Liver (tissue), 9 donors: ENCODE results near the gene KCNJ10. TPM values are rescaled to one million over a fixed set of nuclear protein-coding genes. Genes with fewer than 3 reads are reported as not detected.

Experiments used
- DNase-seq: peaks from one replicate; pipeline ENCODE4 v3.0.0-alpha.2; 2017; ENCODE audit warnings: low spot score
- H3K27ac ChIP-seq, 2 donors: one replicate each; pipeline ENCODE4 v1.7.0; 2013; ENCODE audit warnings: inconsistent platforms in 2 of 2, low read length in 2 of 2, control low read depth in 1 of 2, low read depth in 1 of 2, mild to moderate bottlenecking in 1 of 2
- H3K27me3 ChIP-seq, 4 donors: one replicate each; pipeline versions ENCODE4 v1.6.1 to v1.7.0; 2013; ENCODE audit warnings: low read length in 3 of 4, inconsistent platforms in 1 of 4, mild to moderate bottlenecking in 1 of 4, moderate library complexity in 1 of 4; ENCODE audit not compliant: control insufficient read depth in 4 of 4, insufficient read depth in 4 of 4
- H3K36me3 ChIP-seq, 4 donors: one replicate each; pipeline versions ENCODE4 v1.6.1 to v1.7.0; 2013; ENCODE audit warnings: low read length in 3 of 4, mild to moderate bottlenecking in 3 of 4, low read depth in 1 of 4, moderate library complexity in 1 of 4; ENCODE audit not compliant: control insufficient read depth in 4 of 4, insufficient read depth in 3 of 4
- H3K4me1 ChIP-seq, 4 donors: one replicate each; pipeline versions ENCODE4 v1.6.1 to v1.7.0; 2013; ENCODE audit warnings: low read length in 3 of 4, mild to moderate bottlenecking in 3 of 4, moderate library complexity in 1 of 4; ENCODE audit not compliant: control insufficient read depth in 4 of 4, insufficient read depth in 4 of 4
- H3K4me3 ChIP-seq, 3 donors: one replicate each; pipeline versions ENCODE4 v1.6.1 to v1.7.0; 2013; ENCODE audit warnings: low read length in 3 of 3, control low read depth in 1 of 3, low read depth in 1 of 3, mild to moderate bottlenecking in 1 of 3
- H3K9ac ChIP-seq, 2 donors: one replicate each; pipeline ENCODE4 v1.7.0; 2013; ENCODE audit warnings: low read length in 2 of 2, mild to moderate bottlenecking in 2 of 2, moderate library complexity in 2 of 2, control low read depth in 1 of 2, low read depth in 1 of 2
- H3K9me3 ChIP-seq, 4 donors: one replicate each; pipeline versions ENCODE4 v1.6.1 to v1.7.0; 2013; ENCODE audit warnings: low read length in 3 of 4; ENCODE audit not compliant: control insufficient read depth in 4 of 4
- EGR1 ChIP-seq, 2 donors: IDR thresholded peaks; 2 replicates each; pipeline ENCODE4 v1.6.1; 2016 to 2018; ENCODE audit warnings: antibody characterized with exemption in 2 of 2, low read depth in 2 of 2
- GABPA ChIP-seq, 2 donors: IDR thresholded peaks in 1 of 2; conservative IDR thresholded peaks in 1 of 2; 2 replicates each; pipeline ENCODE4 v1.6.1; 2016; ENCODE audit warnings: antibody characterized with exemption in 2 of 2, mild to moderate bottlenecking in 1 of 2, moderate library complexity in 1 of 2
- HNF4A ChIP-seq, 2 donors: conservative IDR thresholded peaks; 2 replicates each; pipeline ENCODE4 v1.6.1; 2016; ENCODE audit warnings: antibody characterized with exemption in 2 of 2, mild to moderate bottlenecking in 2 of 2
- HNF4G ChIP-seq: IDR thresholded peaks from 2 replicates; pipeline ENCODE4 v1.6.1; 2016; ENCODE audit warnings: antibody characterized with exemption
- JUND ChIP-seq, 2 donors: IDR thresholded peaks; 2 replicates each; pipeline ENCODE4 v1.6.1; 2016; ENCODE audit warnings: antibody characterized with exemption in 2 of 2
- NR2F2 ChIP-seq: IDR thresholded peaks from 2 replicates; pipeline ENCODE4 v1.6.1; 2016; ENCODE audit warnings: antibody characterized with exemption
- RXRA ChIP-seq, 2 donors: IDR thresholded peaks; 2 replicates each; pipeline ENCODE4 v1.6.1; 2017 to 2018; ENCODE audit warnings: antibody characterized with exemption in 2 of 2, mild to moderate bottlenecking in 1 of 2
- SP1 ChIP-seq: IDR thresholded peaks from 2 replicates; pipeline ENCODE4 v1.6.1; 2018; ENCODE audit warnings: antibody characterized with exemption, mild to moderate bottlenecking
- TAF1 ChIP-seq: conservative IDR thresholded peaks from 2 replicates; pipeline ENCODE4 v1.6.1; 2016; ENCODE audit warnings: antibody characterized with exemption, mild to moderate bottlenecking
- YY1 ChIP-seq: IDR thresholded peaks from 2 replicates; pipeline ENCODE4 v1.6.1; 2016; ENCODE audit warnings: antibody characterized with exemption, mild to moderate bottlenecking
- WGBS: extraction: QIAGEN DNeasy Blood & Tissue Kit; methylation state at CpG from one replicate; pipeline ENCODE4 v1.1.7; 2013; 5-methylcytosine and 5-hydroxymethylcytosine counted together
- polyA plus RNA-seq, 2 donors: library from polyadenylated mRNA; stranded (reverse) in 1 of 2; unstranded in 1 of 2; fragments of 200-250 nt in 1 of 2; fragments of >200 nt in 1 of 2; fragmentation: Nextera tagmentation in 1 of 2; extraction: Ambion mirVana in 1 of 2; gene quantifications; one replicate each; pipeline versions ENCODE4 v1.2.1 to v1.2.3, GENCODE V29; 2013 to 2015
- total RNA-seq, 2 donors: library from RNA; depleted of rRNA; stranded (reverse); fragments of >200 nt; gene quantifications; one replicate each; pipeline ENCODE4 v1.2.3, GENCODE V29; 2014
- TF ChIP-seq, protein P1 (sequence below): IDR thresholded peaks from 2 replicates; pipeline ENCODE4 v1.6.1; 2016; ENCODE audit warnings: antibody characterized with exemption, mild to moderate bottlenecking
- TF ChIP-seq, protein P2 (sequence below): IDR thresholded peaks from 2 replicates; pipeline ENCODE4 v1.6.1; 2016; ENCODE audit warnings: antibody characterized with exemption
- TF ChIP-seq, protein P3 (sequence below): fragments of 150-350 bp; IDR thresholded peaks from 2 replicates; pipeline ENCODE4 v1.5.1; 2017; ENCODE audit warnings: improper control_type of control experiment, low read depth, low read length; ENCODE audit not compliant: missing input control
- TF ChIP-seq, protein P4 (sequence below): IDR thresholded peaks from 2 replicates; pipeline ENCODE4 v1.6.1; 2016; ENCODE audit warnings: antibody characterized with exemption
- TF ChIP-seq, protein P5 (sequence below): IDR thresholded peaks from 2 replicates; pipeline ENCODE4 v1.6.1; 2016; ENCODE audit warnings: antibody characterized with exemption
- donor health status: healthy.
- donor health status: healthy.
- donor health status: healthy.
- donor health status: healthy.
- donor health status: healthy.

Gene KCNJ10
- total and polyA plus RNA-seq, 4 donors = 0.48 to 1.6 (median 0.52) TPM

DNA sequence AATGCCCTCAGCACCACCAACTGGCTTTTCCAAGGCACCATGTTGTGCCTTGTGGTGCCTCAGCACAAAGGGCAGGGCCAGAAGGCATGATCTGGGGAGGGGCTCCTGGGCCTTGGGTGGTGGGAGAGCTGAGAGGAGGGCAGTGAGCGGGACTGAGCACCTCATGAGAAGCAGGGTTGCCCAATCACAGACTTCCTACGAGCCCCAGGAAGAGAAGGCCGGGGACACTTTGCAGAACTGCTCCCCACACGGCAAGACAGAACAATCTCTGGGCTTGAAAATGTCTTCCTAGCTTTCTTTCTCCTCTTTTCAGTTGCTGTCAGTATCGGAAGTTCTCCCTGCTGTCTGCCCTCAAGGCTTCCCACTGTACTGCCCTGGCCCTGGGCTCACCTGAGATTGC is 6.8 kb downstream of the KCNJ10 start:
- no peak overlapping the region for H3K27ac ChIP-seq
- WGBS = 94% methylated on average over 5 of the region's 5 CpGs

DNA sequence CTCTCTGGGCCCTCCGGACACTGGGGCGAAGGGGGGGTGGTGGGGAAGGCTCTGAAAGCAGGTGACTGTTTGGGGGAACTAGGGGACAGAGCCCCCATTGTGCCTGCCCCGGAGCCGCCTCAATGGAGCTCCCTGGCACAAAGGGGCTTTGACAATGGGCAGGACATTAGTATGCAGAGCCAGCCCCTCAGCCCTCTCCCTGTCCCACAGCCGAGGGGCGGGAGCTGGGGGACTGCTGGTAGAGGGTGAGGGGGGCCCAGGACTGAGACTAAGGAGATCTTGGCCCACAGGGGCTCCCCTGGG is 7.8 kb downstream of the KCNJ10 start:
- H3K27me3 ChIP-seq = no peaks in the 10 kb centered on the region
- WGBS = 79% methylated on average over 6 of the region's 6 CpGs
- H3K4me1 ChIP-seq = no peaks in the 10 kb centered on the region
- no peak for DNase-seq
- TF ChIP-seq YY1 (no peak), HNF4A (conservative IDR thresholded peaks at IDR 0.05) (no peak), EGR1 (IDR thresholded peaks at IDR 0.05; ENCODE audit: low read depth in 2 of 2) (no peak), GABPA (IDR thresholded peaks at IDR 0.05 in 1 of 2, conservative IDR thresholded peaks at IDR 0.05 in 1 of 2) (no peak), SP1 (no peak), TAF1 (no peak), RXRA (IDR thresholded peaks at IDR 0.05) (no peak), JUND (IDR thresholded peaks at IDR 0.05) (no peak)
- TF ChIP-seq, protein P1, sequence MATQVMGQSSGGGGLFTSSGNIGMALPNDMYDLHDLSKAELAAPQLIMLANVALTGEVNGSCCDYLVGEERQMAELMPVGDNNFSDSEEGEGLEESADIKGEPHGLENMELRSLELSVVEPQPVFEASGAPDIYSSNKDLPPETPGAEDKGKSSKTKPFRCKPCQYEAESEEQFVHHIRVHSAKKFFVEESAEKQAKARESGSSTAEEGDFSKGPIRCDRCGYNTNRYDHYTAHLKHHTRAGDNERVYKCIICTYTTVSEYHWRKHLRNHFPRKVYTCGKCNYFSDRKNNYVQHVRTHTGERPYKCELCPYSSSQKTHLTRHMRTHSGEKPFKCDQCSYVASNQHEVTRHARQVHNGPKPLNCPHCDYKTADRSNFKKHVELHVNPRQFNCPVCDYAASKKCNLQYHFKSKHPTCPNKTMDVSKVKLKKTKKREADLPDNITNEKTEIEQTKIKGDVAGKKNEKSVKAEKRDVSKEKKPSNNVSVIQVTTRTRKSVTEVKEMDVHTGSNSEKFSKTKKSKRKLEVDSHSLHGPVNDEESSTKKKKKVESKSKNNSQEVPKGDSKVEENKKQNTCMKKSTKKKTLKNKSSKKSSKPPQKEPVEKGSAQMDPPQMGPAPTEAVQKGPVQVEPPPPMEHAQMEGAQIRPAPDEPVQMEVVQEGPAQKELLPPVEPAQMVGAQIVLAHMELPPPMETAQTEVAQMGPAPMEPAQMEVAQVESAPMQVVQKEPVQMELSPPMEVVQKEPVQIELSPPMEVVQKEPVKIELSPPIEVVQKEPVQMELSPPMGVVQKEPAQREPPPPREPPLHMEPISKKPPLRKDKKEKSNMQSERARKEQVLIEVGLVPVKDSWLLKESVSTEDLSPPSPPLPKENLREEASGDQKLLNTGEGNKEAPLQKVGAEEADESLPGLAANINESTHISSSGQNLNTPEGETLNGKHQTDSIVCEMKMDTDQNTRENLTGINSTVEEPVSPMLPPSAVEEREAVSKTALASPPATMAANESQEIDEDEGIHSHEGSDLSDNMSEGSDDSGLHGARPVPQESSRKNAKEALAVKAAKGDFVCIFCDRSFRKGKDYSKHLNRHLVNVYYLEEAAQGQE = no peak
- TF ChIP-seq, protein P2, sequence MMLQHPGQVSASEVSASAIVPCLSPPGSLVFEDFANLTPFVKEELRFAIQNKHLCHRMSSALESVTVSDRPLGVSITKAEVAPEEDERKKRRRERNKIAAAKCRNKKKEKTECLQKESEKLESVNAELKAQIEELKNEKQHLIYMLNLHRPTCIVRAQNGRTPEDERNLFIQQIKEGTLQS = no peak
- TF ChIP-seq, protein P3, sequence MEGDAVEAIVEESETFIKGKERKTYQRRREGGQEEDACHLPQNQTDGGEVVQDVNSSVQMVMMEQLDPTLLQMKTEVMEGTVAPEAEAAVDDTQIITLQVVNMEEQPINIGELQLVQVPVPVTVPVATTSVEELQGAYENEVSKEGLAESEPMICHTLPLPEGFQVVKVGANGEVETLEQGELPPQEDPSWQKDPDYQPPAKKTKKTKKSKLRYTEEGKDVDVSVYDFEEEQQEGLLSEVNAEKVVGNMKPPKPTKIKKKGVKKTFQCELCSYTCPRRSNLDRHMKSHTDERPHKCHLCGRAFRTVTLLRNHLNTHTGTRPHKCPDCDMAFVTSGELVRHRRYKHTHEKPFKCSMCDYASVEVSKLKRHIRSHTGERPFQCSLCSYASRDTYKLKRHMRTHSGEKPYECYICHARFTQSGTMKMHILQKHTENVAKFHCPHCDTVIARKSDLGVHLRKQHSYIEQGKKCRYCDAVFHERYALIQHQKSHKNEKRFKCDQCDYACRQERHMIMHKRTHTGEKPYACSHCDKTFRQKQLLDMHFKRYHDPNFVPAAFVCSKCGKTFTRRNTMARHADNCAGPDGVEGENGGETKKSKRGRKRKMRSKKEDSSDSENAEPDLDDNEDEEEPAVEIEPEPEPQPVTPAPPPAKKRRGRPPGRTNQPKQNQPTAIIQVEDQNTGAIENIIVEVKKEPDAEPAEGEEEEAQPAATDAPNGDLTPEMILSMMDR = no peak
- TF ChIP-seq, protein P4, sequence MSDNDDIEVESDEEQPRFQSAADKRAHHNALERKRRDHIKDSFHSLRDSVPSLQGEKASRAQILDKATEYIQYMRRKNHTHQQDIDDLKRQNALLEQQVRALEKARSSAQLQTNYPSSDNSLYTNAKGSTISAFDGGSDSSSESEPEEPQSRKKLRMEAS = no peak
- H3K9ac ChIP-seq = no peak overlapping the region
- H3K27ac ChIP-seq = no peak overlapping the region
- H3K36me3 ChIP-seq = no peaks in the 10 kb centered on the region
- H3K4me3 ChIP-seq = no peak overlapping the region
- no peaks in the 10 kb centered on the region for H3K9me3 ChIP-seq

More for the DNA sequence above, 6.8 kb downstream of the KCNJ10 start:
- Histone ChIP-seq H3K4me1 (no peaks in the 10 kb centered on the region), H3K4me3 (no peak overlapping the region), H3K27me3 (no peaks in the 10 kb centered on the region), H3K36me3 (no peaks in the 10 kb centered on the region), H3K9ac (no peak overlapping the region), H3K9me3 (no peaks in the 10 kb centered on the region)
- TF ChIP-seq, protein P5, sequence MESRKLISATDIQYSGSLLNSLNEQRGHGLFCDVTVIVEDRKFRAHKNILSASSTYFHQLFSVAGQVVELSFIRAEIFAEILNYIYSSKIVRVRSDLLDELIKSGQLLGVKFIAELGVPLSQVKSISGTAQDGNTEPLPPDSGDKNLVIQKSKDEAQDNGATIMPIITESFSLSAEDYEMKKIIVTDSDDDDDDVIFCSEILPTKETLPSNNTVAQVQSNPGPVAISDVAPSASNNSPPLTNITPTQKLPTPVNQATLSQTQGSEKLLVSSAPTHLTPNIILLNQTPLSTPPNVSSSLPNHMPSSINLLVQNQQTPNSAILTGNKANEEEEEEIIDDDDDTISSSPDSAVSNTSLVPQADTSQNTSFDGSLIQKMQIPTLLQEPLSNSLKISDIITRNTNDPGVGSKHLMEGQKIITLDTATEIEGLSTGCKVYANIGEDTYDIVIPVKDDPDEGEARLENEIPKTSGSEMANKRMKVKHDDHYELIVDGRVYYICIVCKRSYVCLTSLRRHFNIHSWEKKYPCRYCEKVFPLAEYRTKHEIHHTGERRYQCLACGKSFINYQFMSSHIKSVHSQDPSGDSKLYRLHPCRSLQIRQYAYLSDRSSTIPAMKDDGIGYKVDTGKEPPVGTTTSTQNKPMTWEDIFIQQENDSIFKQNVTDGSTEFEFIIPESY = no peak
- TF ChIP-seq HNF4G = no peak
- TF ChIP-seq NR2F2 = no peak
- TF ChIP-seq EGR1 (IDR thresholded peaks at IDR 0.05; ENCODE audit: low read depth in 2 of 2) = no peak
- TF ChIP-seq, protein P1 = no peak
- DNase-seq = no peak
